ENCODE data around the gene SEC63. TPM values are rescaled to one million over a fixed set of nuclear protein-coding genes. Genes with fewer than 3 reads are reported as not detected.
"Not testable (repeated sequence)": the region's sequence is repeated elsewhere in the genome, so short reads cannot be mapped to it uniquely, and the experiment has no call there.

Gene SEC63, protein sequence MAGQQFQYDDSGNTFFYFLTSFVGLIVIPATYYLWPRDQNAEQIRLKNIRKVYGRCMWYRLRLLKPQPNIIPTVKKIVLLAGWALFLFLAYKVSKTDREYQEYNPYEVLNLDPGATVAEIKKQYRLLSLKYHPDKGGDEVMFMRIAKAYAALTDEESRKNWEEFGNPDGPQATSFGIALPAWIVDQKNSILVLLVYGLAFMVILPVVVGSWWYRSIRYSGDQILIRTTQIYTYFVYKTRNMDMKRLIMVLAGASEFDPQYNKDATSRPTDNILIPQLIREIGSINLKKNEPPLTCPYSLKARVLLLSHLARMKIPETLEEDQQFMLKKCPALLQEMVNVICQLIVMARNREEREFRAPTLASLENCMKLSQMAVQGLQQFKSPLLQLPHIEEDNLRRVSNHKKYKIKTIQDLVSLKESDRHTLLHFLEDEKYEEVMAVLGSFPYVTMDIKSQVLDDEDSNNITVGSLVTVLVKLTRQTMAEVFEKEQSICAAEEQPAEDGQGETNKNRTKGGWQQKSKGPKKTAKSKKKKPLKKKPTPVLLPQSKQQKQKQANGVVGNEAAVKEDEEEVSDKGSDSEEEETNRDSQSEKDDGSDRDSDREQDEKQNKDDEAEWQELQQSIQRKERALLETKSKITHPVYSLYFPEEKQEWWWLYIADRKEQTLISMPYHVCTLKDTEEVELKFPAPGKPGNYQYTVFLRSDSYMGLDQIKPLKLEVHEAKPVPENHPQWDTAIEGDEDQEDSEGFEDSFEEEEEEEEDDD
- total RNA-seq: 84.7 and 89.9 TPM in 2 replicates

DNA sequence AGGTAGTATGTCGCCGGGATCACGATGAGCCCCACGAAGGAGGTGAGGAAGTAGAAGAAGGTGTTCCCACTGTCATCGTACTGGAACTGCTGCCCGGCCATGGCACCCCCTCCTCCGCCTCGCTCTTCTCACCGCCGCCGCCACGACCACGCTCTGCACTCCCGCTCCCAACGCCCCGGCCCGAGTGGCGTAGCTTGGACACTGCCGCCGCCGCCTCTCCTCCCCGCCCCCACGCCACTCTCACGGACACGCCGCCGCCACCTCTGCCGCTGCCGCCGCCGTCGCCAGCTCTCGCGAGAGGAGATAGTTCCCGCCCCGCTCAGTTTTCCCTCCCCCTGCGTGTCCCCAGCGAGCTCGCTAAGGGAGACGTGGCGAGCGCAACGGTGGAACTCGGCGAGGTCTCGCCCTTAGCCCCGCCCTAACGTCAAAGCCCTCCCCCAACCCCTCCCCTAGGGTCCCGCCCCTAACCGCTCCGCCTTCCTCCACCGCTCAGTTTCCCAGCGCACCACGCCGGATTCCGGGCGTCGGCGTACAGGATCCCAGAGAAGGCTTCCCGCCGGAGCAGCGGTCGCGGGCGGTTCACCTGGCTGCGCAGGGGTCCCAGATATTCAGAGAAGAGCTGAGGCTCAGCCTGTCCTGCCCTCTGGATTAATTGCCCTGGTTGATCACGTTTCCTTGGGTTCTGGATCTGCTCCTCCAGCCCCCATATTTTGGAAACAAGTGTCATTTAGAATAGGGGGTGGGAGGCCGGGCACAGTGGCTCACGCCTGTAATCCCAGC is at the start of gene SEC63:
SEC63 (minus strand) TSS at position 300 of the 780 bp plus-strand sequence; CDS start at position 101, 199 bp downstream.
- intact Hi-C loops (cut with micrococcal nuclease): loop anchor here (1.0 to 10.0 kb wide), 19 partner anchors 94 to 1734 kb away; partner anchors contain the start of genes AFG1L, AK9, ATG5 and BEND3

- intact Hi-C loops (cut with micrococcal nuclease): no loop called here
These were observed 48.0 kb upstream of the SEC63 start for GRCh38 chr6:108005961-108006360.

DNA sequence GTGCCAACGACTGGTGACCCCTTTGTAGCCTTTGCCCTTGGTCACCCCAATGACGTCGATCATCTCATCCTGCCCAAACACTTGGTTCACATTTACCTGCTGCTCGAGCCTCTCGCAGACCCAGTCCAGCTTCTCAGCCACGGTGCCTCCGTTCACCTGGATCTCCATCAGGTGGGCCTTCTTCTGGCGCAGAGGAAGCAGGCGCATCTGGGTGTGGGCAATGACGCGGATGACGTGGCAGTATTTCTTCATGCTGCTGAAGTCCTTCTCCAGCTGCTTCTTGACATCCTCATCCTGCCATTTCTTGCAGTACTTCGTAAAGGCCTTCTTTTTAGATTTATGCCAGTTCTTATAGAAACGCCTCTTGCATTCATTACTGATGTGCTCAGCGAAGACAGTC is 46.9 kb upstream of the SEC63 start:
- intact Hi-C loops (cut with micrococcal nuclease): no loop called here

- intact Hi-C loops (cut with micrococcal nuclease): no loop called here
These were observed 44.6 kb upstream of the SEC63 start for GRCh38 chr6:108002365-108003221.

- intact Hi-C loops (cut with micrococcal nuclease): no loop called here
These were observed 43.8 kb upstream of the SEC63 start for GRCh38 chr6:108001696-108002231.

DNA sequence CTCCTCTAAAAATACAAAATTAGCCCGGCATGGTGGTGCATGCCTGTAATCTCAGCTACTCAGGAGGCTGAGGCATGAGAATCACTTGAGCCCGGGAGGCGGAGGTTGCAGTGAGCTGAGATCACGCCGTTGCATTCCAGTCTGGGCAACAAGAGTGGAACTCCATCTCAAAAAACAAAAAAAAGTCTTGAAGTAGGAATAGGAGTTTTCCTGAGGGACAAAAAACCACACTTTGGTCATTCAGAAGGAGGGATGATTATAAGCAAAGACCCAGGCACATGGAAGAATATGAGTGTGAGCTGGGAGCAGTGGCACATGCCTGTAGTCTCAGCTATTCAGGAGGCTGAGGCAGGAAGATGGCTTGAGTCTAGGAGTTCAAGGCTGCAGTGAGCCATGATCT is 42.3 kb upstream of the SEC63 start:
- intact Hi-C loops (cut with micrococcal nuclease): not testable (repeated sequence)

- intact Hi-C loops (cut with micrococcal nuclease): no loop called here
These were observed 41.3 kb upstream of the SEC63 start for GRCh38 chr6:107999341-107999740.

GRCh38 chr6:107991772-107992550 is 34.0 kb upstream of the SEC63 start:
- intact Hi-C loops (cut with micrococcal nuclease): no loop called here

- intact Hi-C loops (cut with micrococcal nuclease): no loop called here
These were observed 33.1 kb upstream of the SEC63 start for GRCh38 chr6:107991061-107991460.

GRCh38 chr6:107990587-107990986 is 32.6 kb upstream of the SEC63 start:
- intact Hi-C loops (cut with micrococcal nuclease): not testable (repeated sequence)

GRCh38 chr6:107989166-107990094 is 31.4 kb upstream of the SEC63 start:
- intact Hi-C loops (cut with micrococcal nuclease): no loop called here

GRCh38 chr6:107988570-107988969 is 30.6 kb upstream of the SEC63 start:
- intact Hi-C loops (cut with micrococcal nuclease): no loop called here

- intact Hi-C loops (cut with micrococcal nuclease): no loop called here
These were observed 29.8 kb upstream of the SEC63 start for GRCh38 chr6:107987805-107988204.

GRCh38 chr6:107985701-107986100 is 27.7 kb upstream of the SEC63 start:
- intact Hi-C loops (cut with micrococcal nuclease): no loop called here

GRCh38 chr6:107983811-107984210 is 25.8 kb upstream of the SEC63 start:
- intact Hi-C loops (cut with micrococcal nuclease): no loop called here

GRCh38 chr6:107982486-107982885 is 24.5 kb upstream of the SEC63 start:
- intact Hi-C loops (cut with micrococcal nuclease): no loop called here

DNA sequence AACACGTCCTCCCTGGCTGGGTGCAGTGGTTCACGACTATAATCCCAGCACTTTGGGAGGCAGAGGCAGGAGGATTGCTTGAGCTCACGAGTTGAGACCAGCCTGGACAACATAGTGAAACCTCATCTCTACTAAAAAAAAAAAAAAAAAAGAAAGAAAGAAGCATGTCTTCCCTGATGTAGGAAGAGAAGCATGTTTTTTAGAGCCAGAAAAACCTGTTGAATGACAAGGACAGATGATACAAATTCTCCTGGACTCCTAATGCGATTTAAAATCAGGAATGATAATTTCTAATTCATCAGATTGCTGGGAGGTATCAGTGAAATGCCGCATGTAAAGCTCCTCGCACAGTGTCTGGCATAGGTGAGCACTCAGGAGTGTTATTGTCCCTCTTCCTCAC is 23.7 kb upstream of the SEC63 start:
- intact Hi-C loops (cut with micrococcal nuclease): loop anchor here (2.0 kb wide), 1 partner anchor 307 kb away; no protein-coding TSS in a partner anchor

DNA sequence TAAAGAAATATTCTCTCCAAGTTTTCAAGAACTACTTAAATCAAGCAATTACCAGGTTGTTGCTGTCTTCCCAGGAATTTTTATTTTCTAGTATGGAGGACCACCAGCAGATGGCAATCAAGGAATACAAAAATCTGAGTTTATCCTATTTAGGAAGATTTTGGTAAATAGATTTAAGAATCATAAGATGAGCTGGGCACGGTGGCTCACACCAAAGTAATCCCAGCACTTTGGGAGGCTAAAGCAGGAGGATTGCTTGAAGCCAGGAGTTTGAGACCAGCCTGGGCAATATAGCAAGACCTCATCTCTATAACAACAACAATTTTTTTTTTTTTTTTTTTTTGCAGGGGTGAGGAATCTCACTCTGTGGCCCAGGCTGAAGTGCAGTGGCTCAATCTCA is 19.3 kb upstream of the SEC63 start:
- intact Hi-C loops (cut with micrococcal nuclease): no loop called here

All from T-helper 1 cell treated with Interleukin-12 subunit alpha and Interleukin-12 subunit beta and Interleukin-4 antibody, amounts not matched to agents 30 ng/mL and 1 ng/mL, for 36 hours (primary cell).